Urinary bladder (tissue), 4 donors: ENCODE measurements around the gene PGM2L1. TPM values are rescaled to one million over a fixed set of nuclear protein-coding genes. Genes with fewer than 3 reads are reported as not detected.

ENCODE experiments used
- DNase-seq: peaks from one replicate; pipeline ENCODE4 v3.0.0-alpha.2; 2015; ENCODE audit errors: extremely low spot score
- H3K27ac ChIP-seq: one replicate; pipeline ENCODE4 v1.5.1; 2013; ENCODE audit warnings: low read depth, mild to moderate bottlenecking, moderate library complexity
- H3K36me3 ChIP-seq: one replicate; pipeline ENCODE4 v1.6.1; 2013; ENCODE audit warnings: mild to moderate bottlenecking, moderate library complexity; ENCODE audit not compliant: insufficient read depth
- H3K4me1 ChIP-seq: one replicate; pipeline ENCODE4 v1.6.1; 2013; ENCODE audit warnings: mild to moderate bottlenecking, moderate library complexity; ENCODE audit not compliant: insufficient read depth
- H3K4me3 ChIP-seq: one replicate; pipeline ENCODE4 v1.5.1; 2013; ENCODE audit warnings: low read depth, low read length
- WGBS: extraction: QIAGEN DNeasy Blood & Tissue Kit; methylation state at CpG from one replicate; pipeline ENCODE4 v1.1.7; 2013; 5-methylcytosine and 5-hydroxymethylcytosine counted together
- polyA plus RNA-seq: library from polyadenylated mRNA; stranded (reverse); fragments of 200-250 nt; gene quantifications from one replicate; pipeline ENCODE4 v1.2.3, GENCODE V29; 2013
- total RNA-seq: library from RNA; depleted of rRNA; stranded (reverse); fragments of >200 nt; gene quantifications from one replicate; pipeline ENCODE4 v1.2.3, GENCODE V29; 2014
- donor health status: healthy with polysubstance abuse.
- donor health status: healthy.

Gene PGM2L1
- total RNA-seq (14.1 TPM), polyA plus RNA-seq (5.2 TPM)

GRCh38 chr11:74398244-74399159, at the start of gene PGM2L1:
TSS of gene PGM2L1 (minus strand) at chr11:74398433. CDS start at chr11:74398161, 272 bp downstream.
- under 1% methylated on average over 71 of the region's 71 CpGs for WGBS
- H3K4me1 ChIP-seq: no peaks in the 10 kb centered on the region
- H3K27ac ChIP-seq: peak within 1 kb of the TSS; percentile 94
- no peaks in the 10 kb centered on the region for H3K36me3 ChIP-seq
- H3K4me3 ChIP-seq: peak within 1 kb of the TSS; percentile 72
- peak; percentile 91 for DNase-seq

- Histone ChIP-seq H3K4me3 (no peak overlapping the region), H3K4me1 (no peaks in the 10 kb centered on the region), H3K36me3 (no peaks in the 10 kb centered on the region), H3K27ac (no peak overlapping the region)
- DNase-seq: no peak
These were observed 49.5 kb upstream of the PGM2L1 start for GRCh38 chr11:74447720-74448119.

- no peak for DNase-seq
- WGBS: 42% methylated on average over 1 of the region's 1 CpG
- Histone ChIP-seq H3K27ac (no peak overlapping the region), H3K36me3 (no peaks in the 10 kb centered on the region), H3K4me1 (no peaks in the 10 kb centered on the region), H3K4me3 (no peak overlapping the region)
These were observed 48.3 kb upstream of the PGM2L1 start for GRCh38 chr11:74446532-74446938.

GRCh38 chr11:74444173-74444826, 46.1 kb upstream of the PGM2L1 start:
- Histone ChIP-seq H3K4me1 (no peaks in the 10 kb centered on the region), H3K27ac (no peak overlapping the region), H3K36me3 (no peaks in the 10 kb centered on the region), H3K4me3 (no peak overlapping the region)
- no peak for DNase-seq
- WGBS: 49% methylated on average over 9 of the region's 9 CpGs

GRCh38 chr11:74443071-74443864, 45.0 kb upstream of the PGM2L1 start:
- no peak overlapping the region for H3K27ac ChIP-seq
- H3K4me1 ChIP-seq: no peaks in the 10 kb centered on the region
- no peak overlapping the region for H3K4me3 ChIP-seq
- WGBS: 24% methylated on average over 8 of the region's 8 CpGs
- no peak for DNase-seq
- no peaks in the 10 kb centered on the region for H3K36me3 ChIP-seq

GRCh38 chr11:74442636-74443035, 44.4 kb upstream of the PGM2L1 start:
- Histone ChIP-seq H3K4me3 (no peak overlapping the region), H3K36me3 (no peaks in the 10 kb centered on the region), H3K27ac (no peak overlapping the region), H3K4me1 (no peaks in the 10 kb centered on the region)
- no peak for DNase-seq
- WGBS: 37% methylated on average over 3 of the region's 3 CpGs

- H3K4me1 ChIP-seq: no peaks in the 10 kb centered on the region
- no peak overlapping the region for H3K4me3 ChIP-seq
- no peak for DNase-seq
- H3K27ac ChIP-seq: no peak overlapping the region
- WGBS: 98% methylated on average over 1 of the region's 1 CpG
- H3K36me3 ChIP-seq: no peaks in the 10 kb centered on the region
These were observed 40.4 kb upstream of the PGM2L1 start for GRCh38 chr11:74438681-74439080.

- no peak overlapping the region for H3K4me3 ChIP-seq
- H3K4me1 ChIP-seq: no peaks in the 10 kb centered on the region
- no peaks in the 10 kb centered on the region for H3K36me3 ChIP-seq
- 96% methylated on average over 1 of the region's 1 CpG for WGBS
- no peak overlapping the region for H3K27ac ChIP-seq
- no peak for DNase-seq
These were observed 39.3 kb upstream of the PGM2L1 start for GRCh38 chr11:74437441-74438042.

- no peak overlapping the region for H3K4me3 ChIP-seq
- no peak for DNase-seq
- H3K36me3 ChIP-seq: no peaks in the 10 kb centered on the region
- 35% methylated on average over 7 of the region's 7 CpGs for WGBS
- H3K27ac ChIP-seq: no peak overlapping the region
- H3K4me1 ChIP-seq: no peaks in the 10 kb centered on the region
These were observed 36.3 kb upstream of the PGM2L1 start for GRCh38 chr11:74434528-74434927.

- no peak for DNase-seq
- no peaks in the 10 kb centered on the region for H3K36me3 ChIP-seq
- no peak overlapping the region for H3K4me3 ChIP-seq
- H3K27ac ChIP-seq: no peak overlapping the region
- H3K4me1 ChIP-seq: no peaks in the 10 kb centered on the region
- WGBS: 76% methylated on average over 3 of the region's 3 CpGs
These were observed 31.0 kb upstream of the PGM2L1 start for GRCh38 chr11:74429205-74429604.

GRCh38 chr11:74427384-74427886, 29.2 kb upstream of the PGM2L1 start:
- H3K4me3 ChIP-seq: no peak overlapping the region
- no peaks in the 10 kb centered on the region for H3K4me1 ChIP-seq
- 91% methylated on average over 4 of the region's 4 CpGs for WGBS
- no peak overlapping the region for H3K27ac ChIP-seq
- DNase-seq: no peak
- no peaks in the 10 kb centered on the region for H3K36me3 ChIP-seq

- no peaks in the 10 kb centered on the region for H3K36me3 ChIP-seq
- no peak overlapping the region for H3K4me3 ChIP-seq
- DNase-seq: no peak
- H3K27ac ChIP-seq: no peak overlapping the region
- no peaks in the 10 kb centered on the region for H3K4me1 ChIP-seq
These were observed 26.9 kb upstream of the PGM2L1 start for GRCh38 chr11:74425100-74425499.

GRCh38 chr11:74418509-74418895, 20.3 kb upstream of the PGM2L1 start:
- 34% methylated on average over 1 of the region's 1 CpG for WGBS
- Histone ChIP-seq H3K4me3 (no peak overlapping the region), H3K36me3 (no peaks in the 10 kb centered on the region), H3K4me1 (no peaks in the 10 kb centered on the region), H3K27ac (peak overlapping the region; percentile 10)
- no peak for DNase-seq
